HG03135 (cell line): Measurements from ENCODE around the gene RTN3.
"Not testable (repeated sequence)": the region's sequence is repeated elsewhere in the genome, so short reads cannot be mapped to it uniquely, and the experiment has no call there.

Source experiments
- ATAC-seq: cut with Tn5 transposase; IDR thresholded peaks from one replicate; pipeline ENCODE4 v1.9.1; 2021; ENCODE audit warnings: mild to moderate bottlenecking, moderate library complexity; ENCODE audit not compliant: unreplicated experiment

RTN3 gene

GRCh38 chr11:63767565-63768236 is 86.4 kb downstream of the RTN3 start:
- ATAC-seq: no peak

GRCh38 chr11:63768237-63769041 is 87.1 kb downstream of the RTN3 start, which contains the start of gene ZFTA:
Gene ZFTA, minus strand, starts transcription at chr11:63768775. Its CDS starts 153 bp downstream, at chr11:63768622.
- ATAC-seq: peak; percentile 57

- no peak for ATAC-seq
Observed at GRCh38 chr11:63769042-63769713, 87.9 kb downstream of the RTN3 start.

GRCh38 chr11:63769714-63770455 is 88.6 kb downstream of the RTN3 start:
- no peak for ATAC-seq

- no peak for ATAC-seq
Observed at GRCh38 chr11:63770763-63771162, 89.5 kb downstream of the RTN3 start.

GRCh38 chr11:63771741-63772318 is 90.5 kb downstream of the RTN3 start:
- ATAC-seq: not testable (repeated sequence)

- no peak for ATAC-seq
Observed at GRCh38 chr11:63775191-63775590, 93.9 kb downstream of the RTN3 start.

GRCh38 chr11:63779039-63779438 is 97.7 kb downstream of the RTN3 start:
- no peak for ATAC-seq

- ATAC-seq: no peak
Observed at GRCh38 chr11:63782749-63783148, 101.4 kb downstream of the RTN3 start.

GRCh38 chr11:63783925-63784592 is 102.8 kb downstream of the RTN3 start:
- no peak for ATAC-seq

- no peak for ATAC-seq
Observed at GRCh38 chr11:63785823-63786222, 104.5 kb downstream of the RTN3 start.

- ATAC-seq: no peak
Observed at GRCh38 chr11:63791495-63792167, 110.3 kb downstream of the RTN3 start.

GRCh38 chr11:63793161-63793560 is 111.9 kb downstream of the RTN3 start:
- ATAC-seq: no peak

GRCh38 chr11:63795066-63795465 is 113.8 kb downstream of the RTN3 start:
- no peak for ATAC-seq

GRCh38 chr11:63800921-63801320 is 119.6 kb downstream of the RTN3 start:
- ATAC-seq: no peak

GRCh38 chr11:63802637-63803414 is 121.5 kb downstream of the RTN3 start:
- ATAC-seq: no peak

- no peak for ATAC-seq
Observed at GRCh38 chr11:63804259-63804658, 123.0 kb downstream of the RTN3 start.

- ATAC-seq: no peak
Observed at GRCh38 chr11:63805844-63806415, 124.6 kb downstream of the RTN3 start.
